Adipose tissue (tissue), 3 donors: ENCODE results near the gene SLC36A4. TPM values are rescaled to one million over a fixed set of nuclear protein-coding genes. Genes with fewer than 3 reads are reported as not detected.
"Not testable (repeated sequence)": the region's sequence is repeated elsewhere in the genome, so short reads cannot be mapped to it uniquely, and the experiment has no call there.

Experiments
- H3K27ac ChIP-seq: one replicate; pipeline ENCODE4 v1.5.1; 2013; ENCODE audit warnings: low read depth, low read length
- WGBS, 3 donors: extraction: QIAGEN DNeasy Blood & Tissue Kit; methylation state at CpG; one replicate each; pipeline ENCODE4 v1.1.7; 2013; 5-methylcytosine and 5-hydroxymethylcytosine counted together
- polyA plus RNA-seq, 3 donors: library from polyadenylated mRNA; stranded (reverse); fragments of 200-250 nt; gene quantifications; one replicate each; pipeline ENCODE4 v1.2.3, GENCODE V29; 2013
- donor health status: healthy with polysubstance abuse.
- donor health status: Bipolar disorder and iron deficiency.
- donor health status: healthy.

SLC36A4 gene
- 1 to 10 TPM; 2.7 to 6.2 (median 5.1) TPM for polyA plus RNA-seq

DNA sequence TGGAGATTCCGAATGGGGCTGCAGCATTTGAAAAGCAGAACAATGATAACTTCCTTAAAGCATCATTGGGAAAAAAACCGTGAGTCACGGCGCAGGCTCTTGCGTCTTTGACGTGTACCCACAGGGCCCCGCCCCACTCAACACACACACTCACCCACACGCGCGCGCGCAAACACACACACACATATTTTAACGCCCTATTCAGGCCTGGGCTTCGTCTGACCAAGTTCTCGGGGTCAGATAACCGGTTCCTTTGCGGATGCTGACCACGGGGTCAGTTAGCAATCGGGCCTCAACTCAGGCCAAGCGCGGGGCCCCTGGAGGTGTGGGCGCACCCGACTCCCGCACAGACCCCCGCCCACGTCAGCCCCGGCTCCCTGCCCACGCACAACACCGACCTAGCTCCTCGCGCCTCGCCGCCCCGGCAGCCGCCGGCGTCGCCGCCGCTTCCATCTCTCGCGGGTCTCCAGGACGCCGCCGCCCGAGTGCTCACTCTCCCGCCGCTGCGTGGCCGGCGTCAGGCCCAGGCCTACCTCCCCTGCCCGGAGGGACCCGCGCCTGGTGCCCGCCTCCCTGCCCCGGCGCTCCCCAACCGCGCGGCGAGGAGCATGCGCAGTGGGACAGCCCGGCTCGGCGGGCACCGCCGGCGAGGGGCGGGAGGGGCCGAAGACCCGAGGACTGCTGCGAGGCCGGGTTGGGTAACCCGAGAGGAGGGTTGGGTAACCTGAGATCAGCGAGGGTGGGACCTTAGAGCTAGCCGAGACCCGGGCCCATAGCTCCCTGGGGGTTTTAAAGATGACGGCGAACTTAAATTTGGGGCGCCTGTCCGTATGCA, at the start of gene SLC36A4:
Gene SLC36A4, minus strand, starts transcription at position 612 of the 835 bp plus-strand sequence. Its CDS starts 159 bp downstream, at position 453.
- WGBS, 3 donors: 0 to 1% (median 0%) methylated on average over 72 to 81 of the region's 81 CpGs

DNA sequence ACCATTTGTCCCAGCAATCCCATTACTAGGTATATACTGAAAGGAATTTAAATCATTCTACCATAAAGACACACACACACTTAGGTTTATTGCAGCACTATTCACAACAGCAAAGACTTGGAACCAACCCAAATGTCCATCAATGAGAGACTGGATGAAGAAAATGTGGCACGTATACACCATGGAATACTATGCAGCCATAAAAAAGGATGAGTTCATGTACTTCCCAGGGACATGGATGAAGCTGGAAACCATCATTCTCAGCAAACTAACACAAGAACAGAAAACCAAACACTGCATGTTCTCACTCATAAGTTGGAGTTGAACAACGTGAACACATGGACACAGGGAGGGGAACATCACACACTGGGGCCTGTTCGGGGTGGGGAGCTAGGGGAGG, 49.0 kb upstream of the SLC36A4 start:
- H3K27ac ChIP-seq: not testable (repeated sequence)
- WGBS, 3 donors: 95 to 96% (median 95%) methylated on average over 3 of the region's 3 CpGs

More for the DNA sequence above, at the start of gene SLC36A4:
- H3K27ac ChIP-seq: peak within 1 kb of the TSS; percentile 30

DNA sequence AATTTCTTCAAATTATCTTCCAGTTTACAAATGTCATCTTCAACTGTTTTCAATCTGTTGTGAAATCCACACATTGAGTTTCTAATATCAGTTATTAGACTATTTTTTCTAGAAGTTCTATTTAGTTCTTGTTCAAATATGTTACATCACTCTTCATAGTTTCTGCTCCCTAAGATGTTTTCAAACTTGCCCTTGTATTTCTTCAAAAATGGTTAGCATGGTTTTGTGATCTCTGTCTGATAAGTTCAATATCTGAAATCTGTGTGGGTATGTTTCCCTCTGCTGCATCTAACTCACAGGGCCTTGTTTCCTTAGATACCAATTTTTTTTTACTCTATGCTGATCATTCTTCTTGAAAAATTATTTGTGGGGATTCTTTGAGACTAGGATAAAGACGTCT, 46.2 kb upstream of the SLC36A4 start:
- H3K27ac ChIP-seq: no peak overlapping the region
- WGBS, 3 donors: 85 to 89% (median 86%) methylated on average over 1 of the region's 1 CpG

DNA sequence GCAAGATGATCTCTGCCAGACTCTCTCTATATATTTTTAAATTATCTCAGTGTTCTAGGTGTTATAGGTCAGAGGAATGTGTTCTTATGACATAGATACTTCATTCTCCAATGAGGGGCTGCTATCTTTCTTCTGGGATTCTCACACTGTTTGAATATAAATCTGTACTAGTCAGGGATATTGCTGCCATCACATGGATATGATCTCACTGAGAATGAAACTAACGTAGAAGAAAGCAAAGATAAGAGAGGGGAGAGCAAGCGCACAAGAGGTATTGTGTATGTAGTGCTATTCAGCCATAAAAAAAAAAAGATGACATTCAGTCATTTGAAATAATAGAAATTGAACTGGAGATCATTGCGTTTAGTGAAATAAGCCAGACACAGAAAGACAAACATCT, 42.2 kb upstream of the SLC36A4 start:
- H3K27ac ChIP-seq: no peak overlapping the region
- 64 to 71% (median 70%) methylated on average over 3 of the region's 3 CpGs for WGBS, 3 donors

DNA sequence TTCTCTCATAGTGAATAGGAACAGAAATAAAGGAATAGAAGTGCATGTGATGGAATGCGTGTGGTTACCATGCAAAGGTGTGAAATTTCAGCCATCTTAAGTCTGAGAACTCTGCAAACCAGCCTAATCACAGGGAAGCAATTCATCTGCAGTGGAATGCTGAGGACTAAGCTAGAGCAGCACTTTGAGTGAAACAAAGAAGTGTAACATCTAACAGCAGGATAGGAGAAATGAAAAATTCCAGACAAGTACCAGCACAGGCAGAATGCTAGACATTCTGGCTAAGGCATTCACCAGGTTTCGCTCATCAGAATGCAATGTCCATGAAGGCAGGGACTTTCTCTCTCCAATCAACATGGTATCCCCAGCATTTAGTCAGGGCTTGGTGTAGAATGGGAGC, 41.2 kb upstream of the SLC36A4 start:
- 92 to 97% (median 94%) methylated on average over 2 of the region's 2 CpGs for WGBS, 3 donors
- H3K27ac ChIP-seq: no peak overlapping the region

DNA sequence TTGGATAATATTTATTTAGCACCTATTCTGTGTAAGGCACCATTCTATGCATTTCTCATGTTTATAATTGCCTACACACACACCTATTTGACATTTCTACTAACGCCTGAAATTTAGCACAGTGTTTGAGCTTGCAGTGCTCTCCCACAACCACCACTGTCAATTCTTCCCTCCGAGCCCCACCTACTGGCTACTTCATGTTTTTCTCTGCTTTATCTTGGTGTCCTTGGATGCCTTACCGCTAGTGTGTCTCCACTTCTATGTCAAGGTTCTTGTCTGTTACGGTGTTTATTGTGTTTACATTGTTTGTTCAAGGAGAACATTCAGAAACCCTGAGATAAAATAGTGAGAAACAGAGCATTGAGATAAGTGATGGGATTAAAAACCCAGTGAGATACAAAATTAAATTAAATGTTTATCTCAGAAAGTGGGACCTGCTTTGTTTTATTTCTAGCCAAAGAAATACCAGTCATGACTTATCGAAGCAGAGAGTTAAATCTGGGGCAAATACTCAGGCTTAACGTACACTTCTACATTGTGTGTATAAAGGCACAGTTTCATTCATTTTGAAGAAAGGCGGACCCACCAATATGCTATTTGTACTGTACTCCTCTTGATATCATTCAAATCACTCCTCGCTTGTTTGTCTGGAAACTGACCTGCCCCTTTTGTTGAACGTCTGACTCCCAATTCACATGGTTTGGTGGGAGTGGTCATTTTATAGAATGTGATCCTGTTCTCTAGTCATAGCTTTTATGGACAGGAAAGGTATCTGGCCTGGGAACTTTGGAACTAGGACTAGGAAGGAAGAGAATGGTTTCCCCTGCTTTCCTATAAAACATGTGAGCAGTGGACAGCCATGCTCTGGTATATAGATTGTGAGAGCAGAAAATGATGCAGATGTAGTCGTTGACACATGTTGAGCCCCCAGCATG, 39.2 kb upstream of the SLC36A4 start:
- no peak overlapping the region for H3K27ac ChIP-seq
- 31 to 46% (median 41%) methylated on average over 10 of the region's 10 CpGs for WGBS, 3 donors

DNA sequence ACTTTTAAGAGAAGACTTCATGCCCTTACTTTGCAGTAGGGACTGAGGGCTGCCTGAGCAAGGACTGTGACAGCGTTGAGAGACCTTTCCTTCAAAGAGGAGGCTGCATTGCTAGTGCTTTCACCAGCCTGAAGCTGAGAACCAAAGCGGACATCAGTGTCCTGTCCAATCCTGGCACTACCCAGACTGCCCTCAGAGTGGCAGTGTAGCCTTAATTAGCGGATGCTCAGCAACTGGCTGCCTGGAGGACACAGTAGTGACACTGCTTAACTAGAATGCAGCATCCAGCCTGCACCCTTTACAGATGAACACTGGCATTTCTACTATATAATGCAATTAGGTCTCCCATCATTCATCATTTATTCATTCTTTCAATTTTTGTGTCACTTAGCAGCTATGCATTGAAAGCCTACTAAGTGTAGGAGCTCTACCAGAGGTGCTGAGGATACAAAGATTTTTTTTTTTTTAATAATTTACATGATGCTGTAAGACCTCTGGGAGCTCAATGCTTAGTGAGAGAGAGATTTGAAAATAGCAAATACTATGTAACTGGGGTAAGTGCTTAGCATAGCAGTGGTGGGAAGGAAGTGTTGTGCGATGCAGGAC, 36.9 kb upstream of the SLC36A4 start:
- no peak overlapping the region for H3K27ac ChIP-seq
- WGBS, 3 donors: 25 to 27% (median 26%) methylated on average over 4 of the region's 4 CpGs

DNA sequence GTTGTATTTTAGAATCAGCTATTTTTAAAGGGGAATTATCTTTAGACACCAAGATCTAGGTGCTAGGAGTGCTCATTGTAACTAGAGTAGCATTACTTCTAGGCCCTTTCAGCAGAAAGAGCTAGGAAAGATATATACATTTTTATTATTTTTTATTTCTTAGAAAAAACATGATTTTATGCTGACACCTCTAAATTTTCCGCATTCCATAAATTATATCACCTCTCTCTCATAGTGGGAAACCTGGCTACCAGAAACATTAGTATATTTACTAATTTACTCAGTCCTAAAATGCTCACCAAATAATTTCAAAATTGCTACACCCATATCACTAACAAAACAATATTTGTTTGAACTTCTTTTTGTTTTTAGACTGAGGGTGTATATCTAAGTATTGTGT, 32.1 kb upstream of the SLC36A4 start:
- no peak overlapping the region for H3K27ac ChIP-seq
- WGBS, 3 donors: 90 to 97% (median 91%) methylated on average over 1 of the region's 1 CpG

DNA sequence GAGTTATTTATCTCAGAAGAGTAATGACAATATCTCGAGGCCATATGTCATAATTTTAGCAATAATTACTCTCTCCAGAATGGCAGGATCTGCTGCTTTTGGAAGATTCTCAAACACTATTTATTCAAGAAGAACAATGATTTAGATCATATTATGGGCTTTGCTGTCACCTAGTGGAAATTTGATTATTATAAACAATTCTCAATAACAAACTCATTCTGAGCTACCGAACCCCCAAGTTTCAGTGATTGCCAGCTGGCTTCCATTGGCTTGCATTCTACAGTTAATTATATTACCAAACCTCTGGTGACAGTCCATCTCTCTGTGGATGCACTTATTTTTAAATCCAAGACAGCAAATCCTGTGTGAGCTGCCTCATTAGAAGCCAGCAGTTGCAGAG, 27.9 kb upstream of the SLC36A4 start:
- WGBS, 3 donors: 15 to 26% (median 22%) methylated on average over 2 of the region's 2 CpGs
- H3K27ac ChIP-seq: no peak overlapping the region

DNA sequence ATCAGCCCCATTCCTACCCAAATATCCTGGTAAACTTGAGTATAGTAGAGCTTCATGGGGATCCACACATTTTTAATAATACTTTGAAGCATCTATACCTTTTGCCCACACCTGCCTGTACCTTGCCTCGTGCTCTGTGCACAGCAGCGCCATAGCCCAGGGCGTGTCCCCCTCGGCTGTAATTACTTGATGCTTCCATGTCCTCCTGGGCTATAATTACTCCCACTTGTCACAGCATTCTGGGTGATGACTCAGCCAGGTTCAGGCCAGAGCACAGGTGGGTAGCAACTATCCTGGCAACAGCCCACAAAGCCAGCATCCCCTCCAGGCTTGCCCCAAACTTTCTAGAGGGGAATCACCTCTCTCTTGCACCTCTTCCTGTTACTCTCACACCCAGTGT, 23.7 kb upstream of the SLC36A4 start:
- H3K27ac ChIP-seq: no peak overlapping the region
- 74 to 88% (median 77%) methylated on average over 4 of the region's 4 CpGs for WGBS, 3 donors

DNA sequence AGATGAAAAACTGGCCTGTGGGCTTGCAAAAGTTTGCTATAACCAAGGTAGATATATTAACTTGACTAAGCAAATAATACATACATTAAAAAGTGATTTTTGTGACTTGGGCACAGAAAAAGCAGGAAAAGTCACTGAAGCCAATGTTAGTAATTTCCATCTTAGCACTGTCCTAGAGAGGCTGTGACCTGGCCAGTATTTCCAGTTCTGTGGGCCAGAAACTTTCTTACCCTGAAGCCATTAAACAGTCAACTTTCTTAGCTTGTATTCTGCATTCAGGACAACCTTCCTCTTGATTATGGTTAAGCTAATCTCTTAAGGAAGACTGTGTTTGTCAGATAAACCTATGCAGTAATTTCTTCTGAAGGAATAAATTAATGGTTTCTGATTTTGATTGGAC, 22.3 kb upstream of the SLC36A4 start:
- no peak overlapping the region for H3K27ac ChIP-seq

DNA sequence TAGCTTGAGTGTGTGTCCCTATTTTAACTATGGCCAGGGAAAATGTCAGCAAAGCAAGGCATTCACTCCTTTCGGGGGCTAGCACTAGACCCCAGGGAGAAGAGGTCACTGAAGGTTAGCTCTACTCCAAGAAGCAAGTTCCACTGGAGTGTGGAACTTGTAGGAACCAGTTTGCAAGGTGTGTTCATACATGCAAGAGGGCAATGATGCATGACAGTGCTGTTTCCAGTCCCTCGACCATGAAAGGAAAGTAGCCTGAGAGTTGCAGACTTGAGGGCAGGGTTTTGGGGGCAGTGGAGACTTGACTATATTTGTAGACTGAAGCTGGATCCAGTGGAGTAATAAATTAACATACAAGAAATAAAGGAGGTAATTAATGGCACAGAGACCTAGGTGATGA, 21.6 kb upstream of the SLC36A4 start:
- H3K27ac ChIP-seq: no peak overlapping the region
- 79 to 83% (median 82%) methylated on average over 2 of the region's 2 CpGs for WGBS, 3 donors

DNA sequence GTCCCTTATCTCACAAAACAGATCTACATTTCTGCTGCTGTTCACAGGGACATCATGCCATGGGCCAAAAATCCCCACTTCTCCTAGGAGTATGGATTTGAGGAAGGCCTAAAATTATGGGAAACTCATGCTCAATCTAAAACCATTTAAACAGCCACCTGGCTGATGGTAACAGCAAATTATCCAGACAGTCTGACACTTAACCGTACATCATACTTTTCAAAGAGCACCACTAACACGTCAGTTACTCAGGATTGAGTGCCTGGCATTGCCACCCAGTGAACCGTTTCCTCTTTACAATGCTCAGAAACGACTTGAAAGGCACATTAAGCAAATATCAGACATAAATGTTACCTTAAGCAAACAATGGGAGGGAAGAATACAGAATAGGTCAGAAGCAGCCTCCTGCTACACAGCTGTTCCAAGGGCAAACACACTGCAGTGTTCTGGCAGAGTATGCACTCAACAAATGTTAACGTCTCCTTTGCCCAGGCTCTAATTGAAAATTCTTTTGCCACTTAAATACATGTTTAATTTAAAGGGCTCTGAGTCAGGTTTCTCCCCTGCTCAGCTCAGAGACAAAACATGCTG, 18.8 kb upstream of the SLC36A4 start:
- no peak overlapping the region for H3K27ac ChIP-seq
- 28 to 55% (median 50%) methylated on average over 5 of the region's 5 CpGs for whole genome bisulfite sequencing, 3 donors

DNA sequence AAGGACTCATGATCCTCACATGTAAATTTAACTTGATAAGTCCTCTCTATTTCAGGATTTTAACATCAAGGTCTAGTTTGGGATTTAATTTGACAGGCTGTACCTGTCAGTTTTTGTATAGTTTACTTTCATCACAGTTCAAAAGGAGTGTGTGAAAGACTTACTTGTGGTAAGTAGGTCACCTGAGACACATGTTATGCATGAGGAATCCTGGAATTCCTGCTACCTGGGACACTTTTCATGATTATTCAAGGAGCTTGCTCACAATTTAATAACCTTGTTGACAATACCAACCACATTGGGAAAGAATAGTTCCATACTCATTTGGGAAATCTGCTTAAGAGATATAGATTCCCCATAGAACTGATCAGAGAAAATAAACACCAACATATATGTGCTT, 15.8 kb upstream of the SLC36A4 start:
- no peak overlapping the region for H3K27ac ChIP-seq

DNA sequence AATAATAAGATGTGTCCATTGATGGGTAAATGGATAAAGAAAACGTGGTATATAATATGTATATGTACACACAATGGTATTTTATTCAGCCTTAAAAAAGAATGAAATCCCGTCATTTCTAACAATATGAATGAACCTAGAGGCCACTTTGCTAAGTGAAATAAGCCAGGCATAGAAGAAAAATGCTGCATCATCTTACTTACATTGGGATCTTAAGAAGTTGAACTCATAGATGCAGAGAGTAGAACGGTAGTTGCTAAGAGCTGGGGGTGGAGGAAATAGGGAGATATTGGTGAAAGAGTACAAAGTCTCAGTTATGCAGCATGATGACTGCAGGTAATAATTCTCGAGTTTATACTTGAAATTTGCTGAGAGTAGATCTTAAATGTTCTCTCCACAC, 14.3 kb upstream of the SLC36A4 start:
- 63 to 64% (median 64%) methylated on average over 4 of the region's 4 CpGs for WGBS, 3 donors
- H3K27ac ChIP-seq: no peak overlapping the region

DNA sequence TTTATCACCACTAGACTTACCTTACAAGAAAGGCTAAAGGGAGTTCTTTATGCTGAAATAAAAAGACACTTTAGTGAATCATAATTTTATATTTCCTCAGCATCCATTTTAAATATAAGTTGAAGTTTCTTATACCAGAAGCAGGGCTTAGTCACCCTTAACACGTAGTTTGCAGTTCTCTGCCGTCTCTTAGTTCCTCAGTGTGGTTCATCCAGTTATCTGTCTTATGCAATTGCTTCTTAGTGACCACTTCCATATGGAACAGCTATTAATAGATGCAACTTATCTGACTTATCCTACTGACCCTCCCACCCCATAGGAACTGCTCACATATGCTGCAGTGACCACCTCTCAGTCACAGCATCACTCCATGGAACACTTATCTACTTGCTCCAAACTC, 11.7 kb upstream of the SLC36A4 start:
- no peak overlapping the region for H3K27ac ChIP-seq
- WGBS, 3 donors: 59 to 92% (median 78%) methylated on average over 2 of the region's 2 CpGs

DNA sequence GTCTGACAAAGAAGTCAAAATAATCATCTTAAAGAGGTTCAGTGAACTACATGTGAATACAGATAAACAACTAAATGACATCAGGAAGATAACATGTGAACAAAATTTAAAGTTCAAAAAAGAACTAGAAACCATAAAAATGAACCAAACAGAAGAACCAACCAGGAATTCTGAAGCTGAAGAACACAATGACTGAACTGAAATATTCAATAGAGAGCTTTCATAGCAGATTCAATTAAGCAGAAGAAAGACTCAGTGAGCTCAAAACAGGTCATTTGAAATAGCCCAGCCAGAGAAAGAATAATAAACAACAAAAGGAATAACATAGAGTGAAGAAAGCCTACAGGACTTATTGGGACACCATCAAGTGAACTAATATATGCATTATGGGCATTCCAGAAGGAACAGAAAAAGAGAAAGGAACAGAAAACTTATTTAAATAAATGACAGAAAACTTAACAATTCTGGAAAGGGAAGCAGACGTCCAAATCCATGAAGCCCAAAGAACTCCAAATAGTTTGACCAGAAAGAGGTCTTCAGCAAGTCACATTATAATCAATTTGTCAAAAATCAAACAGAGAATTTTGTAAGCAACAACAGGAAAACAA, 11.0 kb upstream of the SLC36A4 start:
- WGBS, 3 donors: 43 to 79% (median 77%) methylated on average over 1 of the region's 1 CpG
- no peak overlapping the region for H3K27ac ChIP-seq

DNA sequence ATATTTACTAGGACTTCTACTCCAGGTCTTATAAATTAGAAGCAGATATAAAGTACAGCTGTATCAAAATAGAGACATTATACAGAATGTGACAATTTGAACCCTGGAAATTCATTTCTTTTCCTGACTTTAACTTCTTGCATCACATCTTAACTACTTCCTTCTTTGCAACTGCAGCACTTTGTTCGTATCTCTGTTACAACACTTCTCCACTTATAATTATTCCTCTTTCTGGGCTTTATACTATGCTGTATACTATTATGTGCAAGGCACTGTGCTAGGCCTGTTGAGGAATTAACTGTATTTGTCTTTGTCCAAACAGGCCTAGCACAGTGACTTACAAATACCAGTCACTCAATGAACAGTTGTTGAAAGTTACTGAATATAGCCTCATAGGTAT, 1.8 kb upstream of the SLC36A4 start:
- WGBS, 3 donors: 44 to 83% (median 58%) methylated on average over 1 of the region's 1 CpG
- H3K27ac ChIP-seq: no peak overlapping the region
